D721Med (cell line): ENCODE data around the gene NEUROD2.

Experiments used
- DNase-seq: peaks from one replicate; pipeline ENCODE4 v3.0.0; 2011; ENCODE audit warnings: low spot score; ENCODE audit not compliant: insufficient read length
- FAIRE-seq: peaks from 2 replicates; lab custom pipeline; 2011; peaks lifted over from hg19 to GRCh38; lab: Jason Lieb, UNC
- CTCF ChIP-seq: IDR thresholded peaks from 2 replicates; pipeline ENCODE4 v1.5.1; 2012; ENCODE audit warnings: mild to moderate bottlenecking, control low read depth; ENCODE audit not compliant: insufficient read depth; ENCODE audit errors: missing control alignments

NEUROD2 gene

GRCh38 chr17:39648616-39649366 is 41.1 kb upstream of the NEUROD2 start:
- FAIRE-seq, result no peak

GRCh38 chr17:39647256-39647655 is 39.5 kb upstream of the NEUROD2 start:
- no peak for DNase-seq
- no peak for FAIRE-seq
- no peak for TF ChIP-seq CTCF

More at GRCh38 chr17:39648616-39649366, 41.1 kb upstream of the NEUROD2 start:
- TF ChIP-seq CTCF, result no peak
- no peak for DNase-seq

GRCh38 chr17:39643271-39643670 is 35.6 kb upstream of the NEUROD2 start:
- TF ChIP-seq CTCF, result no peak
- FAIRE-seq, result no peak
- no peak for DNase-seq

GRCh38 chr17:39642291-39643074 is 34.8 kb upstream of the NEUROD2 start:
- DNase-seq (no peak), FAIRE-seq (no peak)
- TF ChIP-seq CTCF, result no peak

GRCh38 chr17:39641883-39642282 is 34.2 kb upstream of the NEUROD2 start:
- FAIRE-seq, result no peak
- no peak for DNase-seq
- no peak for TF ChIP-seq CTCF

- no peak for TF ChIP-seq CTCF
- DNase-seq (no peak), FAIRE-seq (no peak)
Observed at GRCh38 chr17:39641097-39641496, 33.4 kb upstream of the NEUROD2 start.
